Neural crest cell (in vitro differentiated cells): ENCODE data around the gene BANF2. TPM values are rescaled to one million over a fixed set of nuclear protein-coding genes. Genes with fewer than 3 reads are reported as not detected.
A peak's percentile ranks its signal among the peaks of the same experiment; 100 is the strongest.

Source experiments
- DNase-seq: peaks from one replicate; pipeline ENCODE4 v3.0.0; 2021; ENCODE audit warnings: low read depth, mixed read lengths, low spot score
- H3K27ac Mint-ChIP-seq: one replicate; pipeline ENCODE4 v1.8.0; 2021; ENCODE audit warnings: mild to moderate bottlenecking, mixed read lengths; ENCODE audit not compliant: unreplicated experiment
- H3K27me3 Mint-ChIP-seq: 2 replicates; pipeline ENCODE4 v1.8.0; 2021; ENCODE audit warnings: low read depth, mild to moderate bottlenecking, mixed read lengths
- H3K36me3 Mint-ChIP-seq: 2 replicates; pipeline ENCODE4 v1.8.0; 2021; ENCODE audit warnings: low read depth, mild to moderate bottlenecking, mixed read lengths
- H3K4me1 Mint-ChIP-seq: 2 replicates; pipeline ENCODE4 v1.8.0; 2021; ENCODE audit warnings: mixed read lengths
- H3K4me3 Mint-ChIP-seq: one replicate; pipeline ENCODE4 v1.8.0; 2021; ENCODE audit warnings: mild to moderate bottlenecking, mixed read lengths
- H3K9me3 Mint-ChIP-seq: 2 replicates; pipeline ENCODE4 v1.8.0; 2021; ENCODE audit warnings: mixed read lengths
- CTCF ChIP-seq: fragments of 200-600 bp; sonication (generic); conservative IDR thresholded peaks from 2 replicates; pipeline ENCODE4 v1.5.0; 2021; ENCODE audit warnings: antibody characterized with exemption, mild to moderate bottlenecking
- total RNA-seq: library from RNA; stranded (reverse); gene quantifications from 2 replicates; pipeline ENCODE4 v1.2.1, GENCODE V29; 2021

BANF2 gene
- total RNA-seq, 1 donor from 2014 or later: not detected

GRCh38 chr20:17726902-17727301 lies 27.1 kb downstream of the BANF2 start:
- no peak overlapping the region for H3K27ac Mint-ChIP-seq

DNA sequence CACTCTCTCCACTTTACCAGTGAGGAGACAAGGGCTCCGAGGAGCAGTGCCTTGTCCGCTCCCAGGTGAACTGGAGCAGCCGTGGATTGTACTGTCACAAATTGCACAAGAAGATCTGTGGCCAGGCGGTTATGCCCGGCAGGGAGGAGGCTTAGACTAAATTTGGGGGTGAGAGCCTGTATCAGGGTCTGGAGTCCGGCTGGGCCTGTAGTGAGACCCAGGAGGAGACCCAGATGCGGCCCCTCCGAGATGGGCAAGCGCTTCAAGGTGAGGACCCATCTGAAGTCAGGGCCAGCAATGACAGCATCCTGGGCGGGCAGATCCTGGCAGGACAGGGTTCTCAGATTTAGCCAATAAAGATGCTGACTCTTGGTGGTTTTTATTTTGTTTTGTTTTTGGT lies 27.6 kb downstream of the BANF2 start:
- TF ChIP-seq CTCF: no peak
- no peaks in the 10 kb centered on the region for H3K36me3 Mint-ChIP-seq
- no peak overlapping the region for H3K27ac Mint-ChIP-seq
- no peak for DNase-seq
- no peaks in the 10 kb centered on the region for H3K9me3 Mint-ChIP-seq
- no peaks in the 10 kb centered on the region for H3K4me1 Mint-ChIP-seq
- H3K4me3 Mint-ChIP-seq: no peak overlapping the region
- peaks cover 6% of the 10 kb centered on the region for H3K27me3 Mint-ChIP-seq

More at GRCh38 chr20:17726902-17727301, 27.1 kb downstream of the BANF2 start:
- Mint-ChIP-seq H3K27me3 (peaks cover 6% of the 10 kb centered on the region), H3K4me3 (no peak overlapping the region), H3K9me3 (no peaks in the 10 kb centered on the region), H3K4me1 (no peaks in the 10 kb centered on the region), H3K36me3 (no peaks in the 10 kb centered on the region)
- DNase-seq: no peak
- no peak for TF ChIP-seq CTCF

- Mint-ChIP-seq H3K4me3 (no peak overlapping the region), H3K36me3 (no peaks in the 10 kb centered on the region), H3K27ac (peak overlapping the region; percentile 19), H3K4me1 (no peaks in the 10 kb centered on the region), H3K27me3 (peaks cover 3% of the 10 kb centered on the region), H3K9me3 (no peaks in the 10 kb centered on the region)
- DNase-seq: no peak
- no peak for TF ChIP-seq CTCF
These were observed 28.3 kb downstream of the BANF2 start for GRCh38 chr20:17728074-17728473.

DNA sequence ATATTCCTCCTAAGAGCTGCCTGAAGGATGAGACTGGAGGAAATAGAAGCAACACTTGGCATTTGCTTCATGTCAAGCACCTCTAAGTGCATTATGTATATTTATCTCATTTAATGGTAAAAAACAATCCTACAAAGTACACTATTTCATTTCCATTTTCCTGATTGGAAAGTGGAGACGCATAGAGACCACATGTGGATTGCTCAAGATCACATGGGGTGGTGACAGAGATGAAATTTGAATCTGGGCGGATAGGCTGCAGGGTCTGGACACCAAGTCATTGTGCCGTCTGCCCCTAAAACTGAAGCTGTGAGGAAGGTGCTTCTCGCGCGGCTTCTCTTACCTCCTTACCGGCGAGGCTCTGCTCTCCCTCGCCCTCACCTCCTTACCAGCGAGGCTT lies 30.3 kb downstream of the BANF2 start:
- TF ChIP-seq CTCF: no peak
- peaks cover 3% of the 10 kb centered on the region for H3K27me3 Mint-ChIP-seq

DNA sequence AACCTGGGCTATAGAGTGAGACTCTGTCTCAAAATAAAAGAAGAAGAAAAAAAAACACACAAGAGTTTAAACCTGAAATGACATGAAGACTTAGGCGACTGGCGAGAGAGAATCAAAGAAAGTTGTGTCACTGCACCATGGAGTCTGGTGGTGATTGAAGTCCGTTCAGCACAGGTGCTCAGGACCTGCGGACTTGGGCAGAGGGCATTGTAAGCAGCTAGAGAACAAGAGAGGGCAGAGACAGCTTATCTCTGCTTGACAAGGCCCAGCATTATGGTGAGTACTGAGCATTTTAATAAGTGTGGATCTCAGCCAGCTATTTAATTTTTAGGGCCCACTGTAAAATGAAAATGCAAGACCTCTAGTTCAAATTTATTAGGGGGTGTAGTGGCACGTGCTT lies 31.5 kb downstream of the BANF2 start:
- peaks cover 8% of the 10 kb centered on the region for H3K4me1 Mint-ChIP-seq
- no peak overlapping the region for H3K27ac Mint-ChIP-seq
- TF ChIP-seq CTCF: no peak
- H3K27me3 Mint-ChIP-seq: peaks cover 3% of the 10 kb centered on the region
- no peak for DNase-seq
- H3K36me3 Mint-ChIP-seq: peaks cover under 1% of the 10 kb centered on the region
- H3K4me3 Mint-ChIP-seq: no peak overlapping the region
- H3K9me3 Mint-ChIP-seq: peaks cover 2% of the 10 kb centered on the region

More for the DNA sequence above, 30.3 kb downstream of the BANF2 start:
- Mint-ChIP-seq H3K27ac (no peak overlapping the region), H3K4me3 (no peak overlapping the region), H3K36me3 (no peaks in the 10 kb centered on the region), H3K4me1 (peaks cover under 1% of the 10 kb centered on the region), H3K9me3 (no peaks in the 10 kb centered on the region)
- DNase-seq: no peak
